ENCODE data around the gene ISM1. TPM values are rescaled to one million over a fixed set of nuclear protein-coding genes. Genes with fewer than 3 reads are reported as not detected.

ISM1 gene
- total and polyA plus RNA-seq, 2 experiments from 2014 or later, result 0.15 to 0.63 TPM

DNA sequence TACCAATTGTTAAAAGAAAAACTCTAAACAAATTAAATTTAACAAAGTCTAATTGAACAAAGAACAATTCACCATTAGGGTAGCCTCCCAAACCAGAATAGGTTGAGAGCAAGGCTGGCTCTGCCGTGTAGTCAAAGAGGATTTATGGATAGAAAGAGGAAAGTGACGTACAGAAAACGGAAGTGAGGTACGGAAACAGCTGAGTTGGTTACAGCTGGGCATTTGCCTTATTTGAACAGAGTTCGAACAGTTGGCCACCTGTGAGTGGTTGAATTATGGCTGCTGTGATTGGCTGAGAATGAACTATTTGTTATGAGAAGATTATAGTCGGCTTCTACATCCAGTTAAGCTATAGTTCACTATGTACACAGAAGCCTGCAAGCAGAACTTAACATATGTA is 18.5 kb upstream of the ISM1 start:
- H4K20me1 ChIP-seq (replicated peaks; ENCODE audit: insufficient read depth), result no peaks in the 10 kb centered on the region
- peaks cover 25% of the 10 kb centered on the region for H3K4me1 ChIP-seq (ENCODE audit: insufficient read depth)
- H3K9me2 ChIP-seq (ENCODE audit: insufficient read depth), result 0 out of 2 replicates have a peak, but pooled peaks cover 2% of the 10 kb centered on the region
- no peaks in the 10 kb centered on the region for H3K27me3 ChIP-seq (ENCODE audit: insufficient read depth)
- H3F3A ChIP-seq (replicated peaks; ENCODE audit: low read depth), result no peaks in the 10 kb centered on the region
- no peaks in the 10 kb centered on the region for H3K79me2 ChIP-seq (replicated peaks; ENCODE audit: insufficient read depth)
- TF ChIP-seq, protein P1, sequence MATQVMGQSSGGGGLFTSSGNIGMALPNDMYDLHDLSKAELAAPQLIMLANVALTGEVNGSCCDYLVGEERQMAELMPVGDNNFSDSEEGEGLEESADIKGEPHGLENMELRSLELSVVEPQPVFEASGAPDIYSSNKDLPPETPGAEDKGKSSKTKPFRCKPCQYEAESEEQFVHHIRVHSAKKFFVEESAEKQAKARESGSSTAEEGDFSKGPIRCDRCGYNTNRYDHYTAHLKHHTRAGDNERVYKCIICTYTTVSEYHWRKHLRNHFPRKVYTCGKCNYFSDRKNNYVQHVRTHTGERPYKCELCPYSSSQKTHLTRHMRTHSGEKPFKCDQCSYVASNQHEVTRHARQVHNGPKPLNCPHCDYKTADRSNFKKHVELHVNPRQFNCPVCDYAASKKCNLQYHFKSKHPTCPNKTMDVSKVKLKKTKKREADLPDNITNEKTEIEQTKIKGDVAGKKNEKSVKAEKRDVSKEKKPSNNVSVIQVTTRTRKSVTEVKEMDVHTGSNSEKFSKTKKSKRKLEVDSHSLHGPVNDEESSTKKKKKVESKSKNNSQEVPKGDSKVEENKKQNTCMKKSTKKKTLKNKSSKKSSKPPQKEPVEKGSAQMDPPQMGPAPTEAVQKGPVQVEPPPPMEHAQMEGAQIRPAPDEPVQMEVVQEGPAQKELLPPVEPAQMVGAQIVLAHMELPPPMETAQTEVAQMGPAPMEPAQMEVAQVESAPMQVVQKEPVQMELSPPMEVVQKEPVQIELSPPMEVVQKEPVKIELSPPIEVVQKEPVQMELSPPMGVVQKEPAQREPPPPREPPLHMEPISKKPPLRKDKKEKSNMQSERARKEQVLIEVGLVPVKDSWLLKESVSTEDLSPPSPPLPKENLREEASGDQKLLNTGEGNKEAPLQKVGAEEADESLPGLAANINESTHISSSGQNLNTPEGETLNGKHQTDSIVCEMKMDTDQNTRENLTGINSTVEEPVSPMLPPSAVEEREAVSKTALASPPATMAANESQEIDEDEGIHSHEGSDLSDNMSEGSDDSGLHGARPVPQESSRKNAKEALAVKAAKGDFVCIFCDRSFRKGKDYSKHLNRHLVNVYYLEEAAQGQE (IDR thresholded peaks at IDR 0.05; ENCODE audit: unreplicated experiment), result no peak
- no peak for TF ChIP-seq POLR2AphosphoS5 (IDR thresholded peaks at IDR 0.05; ENCODE audit: low read depth)
- TF ChIP-seq JUNB (IDR thresholded peaks at IDR 0.05; ENCODE audit: unreplicated experiment), result no peak
- no peak for TF ChIP-seq ZNF114 (CRISPR knock-in tag; IDR thresholded peaks at IDR 0.05)
- TF ChIP-seq EZH2phosphoT487 (IDR thresholded peaks at IDR 0.05; ENCODE audit: unreplicated experiment), result no peak
- TF ChIP-seq STAT1 (IDR thresholded peaks at IDR 0.05; ENCODE audit: unreplicated experiment), result no peak
- no peak for TF ChIP-seq NANOG (IDR thresholded peaks at IDR 0.05; ENCODE audit: borderline replicate concordance)
- no peak for TF ChIP-seq ZNF462 (CRISPR knock-in tag; IDR thresholded peaks at IDR 0.05)
- TF ChIP-seq EZH2 (IDR thresholded peaks at IDR 0.05; ENCODE audit: low read depth, unreplicated experiment), result no peak
- no peak for TF ChIP-seq CREB1 (CRISPR knock-in tag; IDR thresholded peaks at IDR 0.05; ENCODE audit: low read depth)
- no peak for TF ChIP-seq CTCF (conservative IDR thresholded peaks at IDR 0.05; ENCODE audit: low read depth in 2 of 2)
- TF ChIP-seq, protein P2, sequence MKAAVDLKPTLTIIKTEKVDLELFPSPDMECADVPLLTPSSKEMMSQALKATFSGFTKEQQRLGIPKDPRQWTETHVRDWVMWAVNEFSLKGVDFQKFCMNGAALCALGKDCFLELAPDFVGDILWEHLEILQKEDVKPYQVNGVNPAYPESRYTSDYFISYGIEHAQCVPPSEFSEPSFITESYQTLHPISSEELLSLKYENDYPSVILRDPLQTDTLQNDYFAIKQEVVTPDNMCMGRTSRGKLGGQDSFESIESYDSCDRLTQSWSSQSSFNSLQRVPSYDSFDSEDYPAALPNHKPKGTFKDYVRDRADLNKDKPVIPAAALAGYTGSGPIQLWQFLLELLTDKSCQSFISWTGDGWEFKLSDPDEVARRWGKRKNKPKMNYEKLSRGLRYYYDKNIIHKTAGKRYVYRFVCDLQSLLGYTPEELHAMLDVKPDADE (IDR thresholded peaks at IDR 0.05), result no peak
- TF ChIP-seq ZNF331 (CRISPR knock-in tag; IDR thresholded peaks at IDR 0.05; ENCODE audit: low read depth), result no peak
- Mint-ChIP-seq H3K27me3 (ENCODE audit: insufficient read depth, low read depth, poor library complexity) (peaks cover 7% of the 10 kb centered on the region), H3K4me1 (peaks cover 23% of the 10 kb centered on the region), H3K9me3 (no peaks in the 10 kb centered on the region), H3K36me3 (ENCODE audit: low read depth) (no peaks in the 10 kb centered on the region), H3K4me3 (no peak overlapping the region), H3K27ac (no peak overlapping the region)
- no peak overlapping the region for H3K4me2 ChIP-seq
- DNase-seq (ENCODE audit: low spot score), result no peak
- H2AFZ ChIP-seq, result no peak overlapping the region
- no peak overlapping the region for H3K4me3 ChIP-seq
- no peaks in the 10 kb centered on the region for H3K36me3 ChIP-seq (ENCODE audit: insufficient read depth)
- no peak for ATAC-seq
- H3K27ac ChIP-seq (ENCODE audit: low read depth), result no peak overlapping the region
